GM10266 (cell line): Measurements from ENCODE around the gene HTRA2.

Experiments used
- DNase-seq: peaks from one replicate; pipeline ENCODE4 v3.0.0; 2012; ENCODE audit errors: extremely low spot score
- CTCF ChIP-seq: IDR thresholded peaks from 2 replicates; pipeline ENCODE4 v1.5.1; 2012; ENCODE audit warnings: mild to moderate bottlenecking, low read depth; ENCODE audit not compliant: control insufficient read depth, insufficient read depth; ENCODE audit errors: missing control alignments

HTRA2 gene

GRCh38 chr2:74488643-74489481 lies 40.9 kb upstream of the HTRA2 start:
- no peak for TF ChIP-seq CTCF
- no peak for DNase-seq

- DNase-seq: no peak
- no peak for TF ChIP-seq CTCF
Observed at GRCh38 chr2:74489906-74490305, 39.8 kb upstream of the HTRA2 start.

- no peak for DNase-seq
- TF ChIP-seq CTCF: no peak
Observed at GRCh38 chr2:74491648-74492544, 37.8 kb upstream of the HTRA2 start.

- no peak for TF ChIP-seq CTCF
- no peak for DNase-seq
Observed at GRCh38 chr2:74493546-74493945, 36.2 kb upstream of the HTRA2 start.

GRCh38 chr2:74495440-74495839 lies 34.3 kb upstream of the HTRA2 start:
- no peak for TF ChIP-seq CTCF

GRCh38 chr2:74496997-74497776 lies 32.5 kb upstream of the HTRA2 start:
- no peak for DNase-seq
- TF ChIP-seq CTCF: no peak

More at GRCh38 chr2:74495440-74495839, 34.3 kb upstream of the HTRA2 start:
- no peak for DNase-seq
